HUES48 (cell line): ENCODE measurements around the gene ARMH1.
"Not testable (repeated sequence)": the region's sequence is repeated elsewhere in the genome, so short reads cannot be mapped to it uniquely, and the experiment has no call there.

Experiments used
- H3K27ac ChIP-seq: one replicate; pipeline ENCODE4 v1.7.0; 2013; ENCODE audit warnings: low read depth, low read length, inconsistent platforms
- H3K27me3 ChIP-seq: 2 replicates; pipeline ENCODE4 v1.6.1; 2013; ENCODE audit warnings: mild to moderate bottlenecking, low read length; ENCODE audit not compliant: control insufficient read depth, insufficient read depth
- H3K36me3 ChIP-seq: 2 replicates; pipeline ENCODE4 v1.6.1; 2013; ENCODE audit warnings: low read length; ENCODE audit not compliant: control insufficient read depth, insufficient read depth
- H3K4me1 ChIP-seq: 2 replicates; pipeline ENCODE4 v1.6.1; 2013; ENCODE audit warnings: mild to moderate bottlenecking, low read length; ENCODE audit not compliant: control insufficient read depth, insufficient read depth
- H3K4me3 ChIP-seq: 2 replicates; pipeline ENCODE4 v1.5.1; 2013; ENCODE audit warnings: mild to moderate bottlenecking, low read depth, low read length
- H3K9ac ChIP-seq: 2 replicates; pipeline ENCODE4 v1.6.1; 2013; ENCODE audit warnings: mild to moderate bottlenecking, low read depth, low read length, moderate library complexity
- H3K9me3 ChIP-seq: 2 replicates; pipeline ENCODE4 v1.6.1; 2013; ENCODE audit warnings: low read length; ENCODE audit not compliant: control insufficient read depth, insufficient read depth

ARMH1 gene

GRCh38 chr1:44655609-44656008 is 18.9 kb upstream of the ARMH1 start:
- no peak overlapping the region for H3K27ac ChIP-seq

GRCh38 chr1:44659566-44659965 is 14.9 kb upstream of the ARMH1 start:
- no peak overlapping the region for H3K4me3 ChIP-seq
- H3K9me3 ChIP-seq = no peaks in the 10 kb centered on the region
- no peaks in the 10 kb centered on the region for H3K27me3 ChIP-seq
- H3K36me3 ChIP-seq = no peaks in the 10 kb centered on the region
- H3K27ac ChIP-seq = no peak overlapping the region
- no peak overlapping the region for H3K9ac ChIP-seq
- no peaks in the 10 kb centered on the region for H3K4me1 ChIP-seq

More at GRCh38 chr1:44655609-44656008, 18.9 kb upstream of the ARMH1 start:
- Histone ChIP-seq H3K9ac (no peak overlapping the region), H3K4me3 (no peak overlapping the region), H3K9me3 (no peaks in the 10 kb centered on the region), H3K36me3 (peaks cover 11% of the 10 kb centered on the region), H3K4me1 (peaks cover 6% of the 10 kb centered on the region; the same call in 1 of the 2 replicates), H3K27me3 (no peaks in the 10 kb centered on the region)

- Histone ChIP-seq H3K4me1 (no peaks in the 10 kb centered on the region), H3K27ac (no peak overlapping the region), H3K36me3 (no peaks in the 10 kb centered on the region), H3K9me3 (no peaks in the 10 kb centered on the region), H3K4me3 (no peak overlapping the region), H3K27me3 (no peaks in the 10 kb centered on the region), H3K9ac (no peak overlapping the region)
Observed at GRCh38 chr1:44660176-44660575, 14.3 kb upstream of the ARMH1 start.

GRCh38 chr1:44661781-44662682 is 12.5 kb upstream of the ARMH1 start:
- Histone ChIP-seq H3K4me3 (no peak overlapping the region), H3K27ac (no peak overlapping the region), H3K4me1 (no peaks in the 10 kb centered on the region), H3K36me3 (no peaks in the 10 kb centered on the region), H3K9ac (no peak overlapping the region), H3K9me3 (no peaks in the 10 kb centered on the region), H3K27me3 (no peaks in the 10 kb centered on the region)

GRCh38 chr1:44662683-44663030 is 11.9 kb upstream of the ARMH1 start:
- no peaks in the 10 kb centered on the region for H3K36me3 ChIP-seq
- H3K9ac ChIP-seq = no peak overlapping the region
- H3K4me3 ChIP-seq = no peak overlapping the region
- no peak overlapping the region for H3K27ac ChIP-seq
- no peaks in the 10 kb centered on the region for H3K27me3 ChIP-seq
- H3K4me1 ChIP-seq = no peaks in the 10 kb centered on the region
- no peaks in the 10 kb centered on the region for H3K9me3 ChIP-seq

- Histone ChIP-seq H3K27ac (no peak overlapping the region), H3K36me3 (no peaks in the 10 kb centered on the region), H3K9me3 (no peaks in the 10 kb centered on the region), H3K4me3 (no peak overlapping the region), H3K4me1 (no peaks in the 10 kb centered on the region), H3K9ac (no peak overlapping the region), H3K27me3 (no peaks in the 10 kb centered on the region)
Observed at GRCh38 chr1:44663417-44663816, 11.1 kb upstream of the ARMH1 start.

GRCh38 chr1:44664730-44665370 is 9.7 kb upstream of the ARMH1 start:
- Histone ChIP-seq H3K27me3 (no peaks in the 10 kb centered on the region), H3K36me3 (no peaks in the 10 kb centered on the region), H3K9ac (no peak overlapping the region), H3K9me3 (no peaks in the 10 kb centered on the region), H3K4me1 (no peaks in the 10 kb centered on the region), H3K27ac (no peak overlapping the region), H3K4me3 (no peak overlapping the region)

- H3K36me3 ChIP-seq, H3K9ac ChIP-seq, H3K27me3 ChIP-seq, H3K4me3 ChIP-seq, H3K9me3 ChIP-seq, H3K4me1 ChIP-seq, H3K27ac ChIP-seq: not testable (repeated sequence)
Observed at GRCh38 chr1:44666719-44667118, 7.8 kb upstream of the ARMH1 start.

GRCh38 chr1:44670751-44671640 is 3.5 kb upstream of the ARMH1 start:
- no peak overlapping the region for H3K4me3 ChIP-seq
- H3K27me3 ChIP-seq = no peaks in the 10 kb centered on the region
- H3K27ac ChIP-seq = no peak overlapping the region
- peaks cover 9% of the 10 kb centered on the region for H3K4me1 ChIP-seq
- H3K9ac ChIP-seq = no peak overlapping the region
- no peaks in the 10 kb centered on the region for H3K36me3 ChIP-seq
- H3K9me3 ChIP-seq = no peaks in the 10 kb centered on the region

GRCh38 chr1:44672254-44672955 is 2.1 kb upstream of the ARMH1 start:
- Histone ChIP-seq H3K9me3 (no peaks in the 10 kb centered on the region), H3K36me3 (no peaks in the 10 kb centered on the region), H3K9ac (no peak overlapping the region), H3K27me3 (no peaks in the 10 kb centered on the region), H3K4me1 (peaks cover 15% of the 10 kb centered on the region), H3K27ac (no peak overlapping the region), H3K4me3 (no peak overlapping the region)
